Spleen (tissue), 7 donors: ENCODE data around the gene ACTR5.

Experiments
- POLR2A ChIP-seq, 3 donors: fragments of 450-650 bp; IDR thresholded peaks; one replicate each; pipeline ENCODE4 v1.5.1; 2017; ENCODE audit warnings: antibody characterized with exemption in 3 of 3, mild to moderate bottlenecking in 1 of 3
- POLR2AphosphoS5 ChIP-seq, 3 donors: sonication (generic); formaldehyde crosslinking; IDR thresholded peaks; one replicate each; pipeline ENCODE4 v1.5.1; 2017; ENCODE audit warnings: antibody characterized with exemption in 3 of 3
- TF ChIP-seq, protein P1 (sequence below), 11 experiments: fragments of 200-600 bp in 7 of 11; fragments of 450-650 bp in 4 of 11; sonication (generic) in 4 of 11; IDR thresholded peaks in 8 of 11; conservative IDR thresholded peaks in 3 of 11; 1 replicate in 7 of 11; 2 replicates in 4 of 11; pipeline versions ENCODE4 v1.4.0 to v1.8.0; 2016 to 2021; ENCODE audit warnings: antibody characterized with exemption in 11 of 11, inconsistent platforms in 4 of 11, mild to moderate bottlenecking in 1 of 11
- donor health status: DM: no; HTN: no; CAD: no; lungs with moderate emphysema.
- donor health status: DM: no; HTN: no; CAD: no.
- donor health status: DM: no; HTN: no; CAD: no.

DNA sequence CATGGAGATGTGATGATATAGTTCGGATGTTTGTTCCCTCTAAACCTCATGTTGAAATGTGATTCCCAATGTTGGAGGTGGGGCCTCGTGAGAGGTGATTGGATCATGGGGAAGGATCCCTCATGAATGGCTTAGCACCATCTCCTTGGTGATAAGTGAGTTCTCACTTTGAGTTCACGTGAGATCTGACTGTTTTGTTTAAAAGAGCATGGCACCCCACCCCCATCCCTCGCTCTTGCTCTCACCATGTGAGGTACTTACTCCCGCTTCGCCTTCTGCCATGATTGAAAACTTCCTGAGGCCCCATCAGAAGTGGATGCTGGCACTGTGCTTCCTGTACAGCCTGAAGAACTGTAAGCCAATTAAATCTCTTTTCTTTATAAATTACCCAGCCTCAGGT is 13.1 kb upstream of the ACTR5 start:
- TF ChIP-seq, protein P1, sequence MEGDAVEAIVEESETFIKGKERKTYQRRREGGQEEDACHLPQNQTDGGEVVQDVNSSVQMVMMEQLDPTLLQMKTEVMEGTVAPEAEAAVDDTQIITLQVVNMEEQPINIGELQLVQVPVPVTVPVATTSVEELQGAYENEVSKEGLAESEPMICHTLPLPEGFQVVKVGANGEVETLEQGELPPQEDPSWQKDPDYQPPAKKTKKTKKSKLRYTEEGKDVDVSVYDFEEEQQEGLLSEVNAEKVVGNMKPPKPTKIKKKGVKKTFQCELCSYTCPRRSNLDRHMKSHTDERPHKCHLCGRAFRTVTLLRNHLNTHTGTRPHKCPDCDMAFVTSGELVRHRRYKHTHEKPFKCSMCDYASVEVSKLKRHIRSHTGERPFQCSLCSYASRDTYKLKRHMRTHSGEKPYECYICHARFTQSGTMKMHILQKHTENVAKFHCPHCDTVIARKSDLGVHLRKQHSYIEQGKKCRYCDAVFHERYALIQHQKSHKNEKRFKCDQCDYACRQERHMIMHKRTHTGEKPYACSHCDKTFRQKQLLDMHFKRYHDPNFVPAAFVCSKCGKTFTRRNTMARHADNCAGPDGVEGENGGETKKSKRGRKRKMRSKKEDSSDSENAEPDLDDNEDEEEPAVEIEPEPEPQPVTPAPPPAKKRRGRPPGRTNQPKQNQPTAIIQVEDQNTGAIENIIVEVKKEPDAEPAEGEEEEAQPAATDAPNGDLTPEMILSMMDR (IDR thresholded peaks at IDR 0.05 in 8 of 11, conservative IDR thresholded peaks at IDR 0.05 in 3 of 11): no peak
- TF ChIP-seq POLR2A (IDR thresholded peaks at IDR 0.05) (no peak), POLR2AphosphoS5 (IDR thresholded peaks at IDR 0.05) (no peak)
